Nephron progenitor cell (in vitro differentiated cells): ENCODE measurements around the gene RNF166.

Experiments used
- DNase-seq: peaks from one replicate; pipeline ENCODE4 v3.0.0; 2021
- H3K27ac Mint-ChIP-seq: 2 replicates; pipeline ENCODE4 v1.8.0; 2021; ENCODE audit warnings: mild to moderate bottlenecking, moderate library complexity, mixed read lengths
- H3K27me3 Mint-ChIP-seq: 2 replicates; pipeline ENCODE4 v1.8.0; 2021; ENCODE audit warnings: mild to moderate bottlenecking, low read depth, mixed read lengths; ENCODE audit not compliant: poor library complexity
- H3K36me3 Mint-ChIP-seq: 2 replicates; pipeline ENCODE4 v1.8.0; 2021; ENCODE audit warnings: low read depth, mixed read lengths
- H3K4me1 Mint-ChIP-seq: 2 replicates; pipeline ENCODE4 v1.8.0; 2021; ENCODE audit warnings: mixed read lengths
- H3K4me3 Mint-ChIP-seq: 2 replicates; pipeline ENCODE4 v1.8.0; 2021; ENCODE audit warnings: mild to moderate bottlenecking, moderate library complexity, mixed read lengths
- H3K9me3 Mint-ChIP-seq: 2 replicates; pipeline ENCODE4 v1.8.0; 2021; ENCODE audit warnings: mild to moderate bottlenecking, moderate library complexity, mixed read lengths
- CTCF ChIP-seq: fragments of 200-600 bp; sonication (generic); IDR thresholded peaks from 2 replicates; pipeline ENCODE4 v1.5.0; 2021; ENCODE audit warnings: antibody characterized with exemption

The RNF166 gene

GRCh38 chr16:88649195-88649923 lies 56.8 kb downstream of the RNF166 start:
- DNase-seq = no peak
- Mint-ChIP-seq H3K4me3 (peak overlapping the region; percentile 86), H3K27ac (no peak overlapping the region), H3K36me3 (peaks cover 12% of the 10 kb centered on the region), H3K9me3 (no peaks in the 10 kb centered on the region), H3K4me1 (peaks cover 23% of the 10 kb centered on the region), H3K27me3 (peaks cover 7% of the 10 kb centered on the region)
- TF ChIP-seq CTCF = no peak

GRCh38 chr16:88647178-88648070 lies 58.8 kb downstream of the RNF166 start:
- peaks cover 23% of the 10 kb centered on the region for H3K4me1 Mint-ChIP-seq
- H3K27me3 Mint-ChIP-seq = peaks cover 8% of the 10 kb centered on the region
- TF ChIP-seq CTCF = no peak
- no peak for DNase-seq
- H3K27ac Mint-ChIP-seq = no peak overlapping the region
- no peak overlapping the region for H3K4me3 Mint-ChIP-seq
- no peaks in the 10 kb centered on the region for H3K9me3 Mint-ChIP-seq
- peaks cover 17% of the 10 kb centered on the region for H3K36me3 Mint-ChIP-seq
